HFF-Myc (cell line): ENCODE measurements around the gene RPRD2.

ENCODE experiments used
- DNase-seq: peaks from one replicate; pipeline ENCODE4 v3.0.0-alpha.2; 2011; ENCODE audit warnings: low read depth; ENCODE audit errors: extremely low read depth
- H3K4me3 ChIP-seq: replicated peaks from 2 replicates; pipeline ENCODE4 v1.5.1; 2011; ENCODE audit warnings: low read depth, mild to moderate bottlenecking, control low read depth, low read length
- CTCF ChIP-seq: IDR thresholded peaks from 2 replicates; pipeline ENCODE4 v1.5.1; 2012; ENCODE audit warnings: mild to moderate bottlenecking, low read depth, low read length, control low read depth; ENCODE audit errors: missing control alignments

The RPRD2 gene

DNA sequence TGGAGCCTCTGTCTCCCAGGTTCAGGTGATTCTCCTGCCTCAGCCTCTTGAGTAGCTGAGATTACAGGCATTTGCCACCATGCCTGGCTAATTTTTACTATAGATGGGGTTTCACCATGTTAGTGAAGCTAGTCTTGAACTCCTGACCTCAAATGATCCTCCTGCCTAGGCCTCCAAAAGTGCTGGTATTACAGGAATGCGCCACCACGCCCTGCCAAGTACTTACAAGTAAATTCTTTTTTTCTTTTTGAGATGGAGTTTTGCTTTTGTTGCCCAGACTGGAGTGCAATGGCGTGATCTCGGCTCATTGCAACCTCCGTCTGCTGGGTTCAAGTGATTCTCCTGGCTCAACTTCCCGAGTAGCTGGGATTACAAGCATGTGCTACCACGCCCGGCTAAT lies 42.5 kb downstream of the RPRD2 start:
- no peak for DNase-seq
- H3K4me3 ChIP-seq = no peak overlapping the region
- no peak for TF ChIP-seq CTCF

- no peak for TF ChIP-seq CTCF
- no peak for DNase-seq
- no peak overlapping the region for H3K4me3 ChIP-seq
Observed at GRCh38 chr1:150407330-150407729, 43.4 kb downstream of the RPRD2 start.

GRCh38 chr1:150408800-150409199 lies 44.9 kb downstream of the RPRD2 start:
- DNase-seq = no peak
- TF ChIP-seq CTCF = no peak
- H3K4me3 ChIP-seq = no peak overlapping the region

DNA sequence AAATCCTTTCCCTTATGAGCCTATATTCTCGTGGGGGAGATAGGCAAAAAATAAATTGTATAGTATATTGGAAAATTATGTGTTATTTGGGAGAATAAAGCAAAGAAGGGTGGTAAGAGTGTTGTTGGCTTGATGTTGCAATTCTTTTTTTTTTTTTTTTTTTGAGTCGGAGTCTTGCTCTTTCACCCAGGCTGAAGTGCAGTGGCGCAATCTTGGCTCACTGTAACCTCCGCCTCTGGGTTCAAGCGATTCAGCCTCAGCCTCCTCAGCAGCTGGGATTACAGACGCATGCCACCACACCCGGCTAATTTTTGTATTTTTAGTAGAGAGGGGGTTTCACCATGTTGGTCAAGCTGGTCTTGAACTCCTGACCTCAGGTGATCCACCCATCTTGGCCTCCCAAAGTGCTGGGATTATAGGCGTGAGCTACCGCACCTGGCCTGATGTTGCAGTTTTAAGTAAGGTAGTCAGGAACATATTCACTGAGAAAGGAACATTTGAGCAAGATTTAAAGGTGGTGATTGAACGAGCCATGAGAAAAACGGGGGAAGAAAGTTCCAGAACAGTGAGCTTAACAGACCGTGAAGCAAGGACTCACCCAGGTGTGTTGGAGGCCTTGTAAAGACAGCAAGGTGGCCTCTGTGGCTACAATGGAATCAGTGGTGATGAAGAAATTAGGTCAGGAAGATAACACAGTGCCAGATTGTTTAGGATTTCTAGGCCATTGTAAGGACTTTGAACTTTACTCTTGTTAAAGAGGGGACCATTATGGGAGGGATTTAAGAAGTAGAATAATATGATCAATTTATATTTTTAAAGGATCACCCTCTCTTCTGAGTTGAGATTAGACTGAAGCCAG lies 45.8 kb downstream of the RPRD2 start:
- no peak overlapping the region for H3K4me3 ChIP-seq
- TF ChIP-seq CTCF = no peak
- no peak for DNase-seq

DNA sequence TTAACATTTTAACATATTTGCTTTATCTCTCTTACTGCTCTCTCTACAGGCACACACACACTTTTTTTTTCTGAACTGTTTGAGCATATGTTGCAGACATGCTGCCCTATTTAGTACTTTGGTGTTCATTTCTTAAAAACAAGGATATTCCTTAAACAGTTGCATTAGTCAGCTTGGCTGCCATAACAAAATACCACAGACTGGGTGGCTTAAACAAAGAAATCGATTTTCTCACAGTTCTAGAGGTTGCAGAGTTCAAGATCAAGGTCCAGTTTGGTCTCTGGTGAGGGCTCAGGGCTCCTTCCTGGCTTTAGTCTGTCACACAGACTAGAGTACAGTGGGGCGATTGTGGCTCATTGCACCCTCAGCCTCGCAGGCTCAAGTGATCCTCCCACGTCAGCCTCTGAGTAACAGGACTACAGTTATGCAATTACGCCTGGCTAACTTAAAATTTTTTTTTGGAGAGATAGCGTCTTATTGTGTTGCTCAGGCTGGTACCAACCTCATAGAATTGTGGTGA lies 46.7 kb downstream of the RPRD2 start:
- no peak for TF ChIP-seq CTCF
- H3K4me3 ChIP-seq = no peak overlapping the region
- DNase-seq = no peak

DNA sequence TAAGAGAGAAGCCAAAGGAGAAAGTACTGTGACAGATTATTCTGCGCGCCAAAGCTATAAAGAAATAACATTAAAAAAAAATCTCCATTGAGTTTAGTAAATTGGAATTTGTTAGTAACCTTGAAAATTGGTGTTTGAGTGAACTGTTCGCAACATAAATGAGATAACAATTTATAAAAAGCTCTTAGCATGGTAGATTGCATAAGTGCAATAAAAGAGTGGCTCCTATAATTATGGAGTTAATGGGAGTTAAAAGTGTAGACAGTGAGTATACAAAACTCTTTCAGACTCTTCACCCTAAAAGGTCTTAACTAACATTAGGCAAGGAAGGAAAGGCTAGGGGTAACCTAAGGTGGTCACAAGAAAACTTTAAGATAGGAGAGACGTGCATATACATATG lies 50.6 kb downstream of the RPRD2 start:
- DNase-seq = no peak
- TF ChIP-seq CTCF = no peak
- no peak overlapping the region for H3K4me3 ChIP-seq
